Measurements from ENCODE around the gene MTMR3.

DNA sequence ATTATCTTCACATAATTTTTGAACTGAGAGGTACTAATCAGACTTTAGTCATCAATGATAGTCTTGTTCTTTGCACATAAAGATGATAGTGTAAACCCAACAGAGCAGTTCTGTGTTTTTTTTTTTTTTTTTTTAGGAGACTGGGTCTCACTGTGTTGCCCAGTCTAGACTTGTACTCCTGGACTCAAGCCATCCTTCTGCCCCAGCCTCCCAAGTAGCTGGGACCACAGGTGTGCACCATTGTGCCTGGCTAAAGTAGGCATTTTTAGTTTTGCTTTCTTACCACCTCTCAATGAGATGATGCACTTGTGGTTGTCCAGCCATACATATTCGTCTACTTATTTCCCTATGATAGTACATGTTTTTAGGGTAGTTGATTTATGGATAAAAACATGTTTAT, 50.6 kb downstream of the MTMR3 start:
- no peak for TF ChIP-seq POLR2AphosphoS5 (IDR thresholded peaks at IDR 0.05; ENCODE audit: low read depth, low read length)
- TF ChIP-seq POLR2A (IDR thresholded peaks at IDR 0.05; ENCODE audit: low read depth, low read length), result no peak

All from GM12892 (cell line).